NCI-H345 treated with DMSO at 0.1 percent for 48 hours (cell line): ENCODE data around the gene AOPEP.

Experiments
- DNase-seq: peaks from one replicate; lab custom pipeline; 2025; ENCODE audit not compliant: unreplicated experiment; lab: John Stamatoyannopoulos, UW

The AOPEP gene

DNA sequence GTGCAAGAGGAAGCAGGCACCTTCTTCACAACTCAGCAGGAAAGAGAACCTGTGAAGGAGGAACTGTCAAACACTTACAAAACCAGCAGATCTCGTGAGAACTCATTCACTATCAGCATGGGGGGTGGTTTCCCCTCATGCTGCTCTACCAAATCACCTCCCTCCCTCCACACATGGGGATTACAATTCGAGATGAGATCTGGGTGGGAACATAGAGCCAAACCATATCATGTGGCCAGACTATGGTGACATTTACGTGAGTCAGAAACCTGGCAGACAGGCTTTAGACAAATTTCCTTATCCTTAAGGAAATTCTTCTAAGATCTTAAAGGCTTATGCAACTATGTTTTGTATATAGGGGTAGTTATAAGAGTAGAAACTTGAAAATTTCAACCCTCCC is 8.7 kb upstream of the AOPEP start:
- DNase-seq = no peak

DNA sequence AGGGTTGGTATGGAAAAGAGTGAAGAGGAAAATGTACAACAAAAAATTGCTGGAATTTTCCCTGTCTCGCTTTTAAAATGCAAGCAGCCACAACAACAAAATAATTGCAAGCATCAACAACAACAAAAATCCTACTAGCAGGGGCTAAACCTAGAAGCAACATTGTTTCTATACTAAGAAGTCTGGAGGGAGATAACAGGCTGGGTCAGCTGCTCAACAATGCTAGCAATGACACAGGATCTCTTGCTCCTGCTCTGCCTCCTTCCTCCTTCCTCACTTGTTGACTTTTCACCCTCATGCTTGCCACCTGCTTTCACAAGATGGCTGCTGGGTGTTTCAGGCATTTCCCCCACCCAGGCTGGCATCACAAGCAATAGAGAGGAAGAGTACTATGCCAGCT is 7.6 kb upstream of the AOPEP start:
- DNase-seq = no peak

DNA sequence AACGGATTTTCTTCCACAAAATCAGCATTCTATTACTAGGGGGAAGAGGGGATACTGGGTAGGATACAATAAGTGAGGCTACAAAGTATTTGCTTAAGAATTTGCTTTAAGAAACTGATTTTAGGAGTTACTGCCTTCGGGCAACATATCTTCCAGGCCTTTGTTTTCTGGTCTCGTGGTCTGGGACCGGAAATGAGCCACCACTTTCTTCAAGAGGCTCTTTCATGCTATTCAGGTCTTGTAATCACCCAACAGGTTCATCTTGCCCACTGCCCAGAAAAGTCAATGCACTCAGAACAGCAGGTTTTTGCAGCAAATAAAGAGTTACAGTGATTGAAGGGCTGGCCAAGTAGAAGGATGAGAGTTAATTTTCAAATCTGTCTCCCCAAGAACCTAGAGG is 6.6 kb upstream of the AOPEP start:
- no peak for DNase-seq

DNA sequence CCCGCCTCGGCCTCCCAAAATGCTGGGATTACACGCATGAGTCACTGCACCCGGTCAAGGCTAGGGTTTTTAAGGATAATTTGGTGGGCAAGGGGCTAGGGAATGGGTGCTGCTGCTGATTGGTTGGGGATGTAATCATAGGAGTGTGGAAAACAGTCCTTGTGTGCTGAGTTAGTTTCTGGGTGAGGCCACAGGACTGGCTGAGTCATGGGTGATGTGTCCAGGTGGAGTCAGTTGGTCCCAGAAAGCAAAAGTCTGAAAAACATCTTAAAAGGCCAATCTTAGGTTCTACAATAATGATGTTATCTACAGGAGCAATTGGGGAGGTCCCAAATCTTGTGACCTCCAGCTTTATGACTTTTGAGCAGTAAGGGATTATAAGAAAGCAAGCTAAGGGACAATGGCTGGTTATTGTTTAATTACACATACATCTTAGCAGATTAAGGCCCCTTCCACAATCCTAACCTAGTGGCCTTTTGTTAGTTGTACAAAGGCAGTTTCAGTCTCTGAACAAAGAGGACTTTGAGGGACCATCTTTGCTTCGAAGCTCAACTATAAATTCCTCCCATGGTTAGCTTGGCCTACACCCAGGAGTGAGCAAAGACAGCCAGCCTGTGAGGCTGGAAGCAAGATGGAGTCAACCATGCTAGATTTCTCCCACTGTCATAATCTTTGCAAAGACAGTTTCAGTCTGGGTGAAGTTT is 5.5 kb upstream of the AOPEP start:
- no peak for DNase-seq

DNA sequence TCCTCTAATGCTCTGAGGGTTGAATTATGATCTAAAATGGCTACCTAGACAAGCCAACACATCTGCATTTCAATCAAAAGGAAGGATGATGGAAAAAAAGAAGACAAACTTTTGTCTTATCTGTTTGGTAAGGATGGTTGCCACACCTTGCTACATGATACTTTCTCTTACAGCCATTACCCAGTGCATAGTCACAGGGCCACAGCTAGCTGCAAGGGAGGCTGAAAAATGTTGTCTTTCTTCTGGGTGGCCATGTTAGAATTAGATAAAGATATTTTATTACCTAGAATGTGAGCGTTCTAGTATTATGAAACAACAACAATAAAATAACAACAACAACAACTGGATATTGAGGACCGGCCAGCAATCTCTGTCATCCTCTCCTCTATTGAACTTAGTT is 4.7 kb upstream of the AOPEP start:
- DNase-seq = no peak

DNA sequence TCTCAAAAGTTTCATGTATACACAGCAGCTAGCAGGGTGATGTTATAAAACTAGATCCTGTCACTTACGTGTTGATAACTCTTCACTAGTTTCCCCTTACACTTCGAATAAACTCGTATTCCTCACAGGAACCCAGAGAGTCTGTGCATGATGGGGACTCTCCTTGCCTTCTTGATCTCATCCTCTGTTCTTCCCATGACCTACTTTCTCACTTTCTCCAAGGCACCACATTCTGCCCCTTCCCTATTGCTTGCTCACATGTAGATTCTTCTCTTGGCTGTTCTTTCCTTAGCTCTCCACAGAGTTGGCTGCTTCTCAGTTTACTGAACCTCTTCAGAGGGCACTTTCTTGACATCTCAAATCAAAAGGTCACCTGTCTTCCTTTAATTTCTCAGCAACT is 1.2 kb upstream of the AOPEP start:
- no peak for DNase-seq

DNA sequence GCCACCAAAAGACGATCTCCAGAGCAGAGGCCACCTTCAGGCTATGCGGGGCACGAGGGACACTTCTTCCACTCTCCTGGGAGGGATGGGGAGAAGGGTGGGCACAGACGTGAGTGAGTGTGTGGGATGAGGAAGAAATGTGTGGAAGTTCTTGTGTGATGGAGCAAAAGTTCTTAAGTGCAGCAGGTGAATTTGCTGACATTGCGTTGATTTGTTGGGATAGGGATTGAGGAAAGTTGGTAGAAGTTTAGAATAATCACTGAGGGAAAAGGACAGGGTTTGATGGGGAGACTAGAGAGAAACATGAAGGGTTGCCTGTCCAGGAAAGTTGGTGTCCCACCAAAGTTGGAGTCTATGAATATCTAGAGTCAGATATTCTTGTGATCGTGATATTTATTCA is 2.2 kb downstream of the AOPEP start:
- DNase-seq = no peak

DNA sequence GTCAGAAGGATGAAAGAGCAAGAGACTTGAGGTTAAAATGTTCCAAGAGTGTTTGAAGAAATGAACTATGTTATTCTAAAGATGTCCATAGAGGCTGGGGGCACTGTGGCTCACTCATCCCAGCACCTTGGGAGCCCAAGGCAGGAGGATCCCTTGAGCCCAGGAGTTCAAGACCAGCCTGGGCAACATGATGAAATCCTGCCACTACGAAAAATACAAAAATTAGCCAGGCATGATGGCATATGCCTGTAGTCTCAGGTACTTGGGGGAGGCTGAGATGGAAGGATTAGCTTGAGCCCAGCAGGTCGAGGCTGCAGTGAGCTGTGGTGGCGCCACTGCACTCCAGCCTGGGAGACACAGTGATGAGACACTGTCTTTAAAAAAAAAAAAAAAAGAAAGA is 2.7 kb downstream of the AOPEP start:
- no peak for DNase-seq

DNA sequence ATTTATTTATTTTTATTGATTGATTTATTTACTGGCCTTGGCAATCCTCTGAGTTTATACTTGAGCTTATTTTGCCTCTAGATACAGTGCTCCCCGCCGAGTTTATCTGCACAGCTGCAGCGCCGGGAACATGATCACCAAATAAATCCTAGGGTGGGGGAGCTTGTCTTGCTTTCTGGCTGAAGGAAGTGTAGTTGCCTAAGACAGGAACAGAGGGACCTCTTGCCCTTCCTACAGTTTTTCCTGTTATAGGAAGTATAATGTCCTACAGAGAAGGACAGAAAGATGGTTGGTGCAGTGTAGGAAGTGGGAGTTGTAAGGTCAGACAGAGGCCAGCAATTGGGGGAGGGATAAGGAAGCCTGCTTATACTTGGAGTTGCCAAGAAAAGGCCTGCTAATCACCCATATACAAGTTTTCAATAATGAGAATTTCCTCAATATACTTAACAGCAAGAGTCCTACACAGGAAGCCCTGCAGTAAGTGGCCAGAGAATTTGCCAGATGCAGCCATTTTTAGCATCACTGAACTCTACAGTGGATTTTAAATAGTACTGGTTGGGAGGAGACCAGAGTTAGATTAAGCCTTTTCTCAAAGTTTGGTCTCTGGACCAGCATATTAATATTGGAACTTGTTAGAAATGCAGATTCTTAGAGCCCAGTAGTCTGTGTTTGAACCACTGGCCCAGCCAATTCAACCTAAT is 7.7 kb downstream of the AOPEP start:
- no peak for DNase-seq

DNA sequence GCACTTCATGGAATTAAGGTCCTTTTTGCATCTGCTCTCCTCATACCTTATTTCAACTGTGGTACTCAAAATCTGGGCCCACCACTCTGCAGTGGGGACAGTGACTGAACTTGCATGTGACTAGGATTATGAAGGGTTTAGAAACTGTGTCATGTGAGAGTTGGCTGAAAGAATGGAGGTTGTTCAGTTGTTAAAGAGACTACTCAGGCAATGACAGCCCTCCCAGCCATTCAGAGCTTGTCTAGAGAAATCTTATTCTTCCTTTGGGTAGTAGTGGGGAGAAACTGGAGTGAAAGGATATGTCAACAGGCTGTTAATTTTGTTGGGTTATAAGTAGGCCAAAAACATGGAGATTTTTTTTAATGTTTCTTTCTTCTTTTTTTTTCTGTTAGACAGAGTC is 10.3 kb downstream of the AOPEP start:
- no peak for DNase-seq

DNA sequence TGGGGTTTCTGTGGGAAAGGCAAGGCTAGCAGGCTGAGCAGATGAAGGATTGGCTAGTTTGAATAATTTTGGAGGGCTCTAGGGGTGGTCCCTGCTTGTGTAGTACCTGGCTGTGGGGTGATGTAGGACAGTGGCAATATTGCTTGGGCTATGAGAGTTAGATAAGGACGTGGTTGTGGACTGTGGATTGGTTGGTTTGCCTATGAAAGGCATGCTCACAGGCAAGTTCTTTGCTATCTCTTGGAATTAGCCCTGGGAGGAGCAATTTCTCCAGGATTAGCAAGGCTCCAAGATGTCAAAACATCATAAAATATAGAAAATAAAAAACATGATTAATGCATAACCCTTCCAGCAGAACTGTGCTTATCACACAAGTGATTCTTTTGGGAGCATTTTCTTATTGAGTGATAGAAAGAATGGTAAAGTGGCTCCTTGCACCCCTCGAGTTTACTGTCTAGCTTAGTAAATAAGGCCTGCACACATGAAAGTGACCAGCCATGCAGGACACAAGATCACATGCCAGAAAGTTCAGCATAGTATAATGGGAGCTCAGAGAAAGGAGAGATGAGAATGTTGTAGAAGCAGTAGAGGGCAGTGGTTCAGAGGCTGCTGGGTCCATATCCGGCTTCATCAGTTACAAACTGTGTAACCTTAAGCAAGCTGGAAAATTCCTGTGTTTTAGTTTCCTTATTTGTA is 13.8 kb downstream of the AOPEP start:
- no peak for DNase-seq

DNA sequence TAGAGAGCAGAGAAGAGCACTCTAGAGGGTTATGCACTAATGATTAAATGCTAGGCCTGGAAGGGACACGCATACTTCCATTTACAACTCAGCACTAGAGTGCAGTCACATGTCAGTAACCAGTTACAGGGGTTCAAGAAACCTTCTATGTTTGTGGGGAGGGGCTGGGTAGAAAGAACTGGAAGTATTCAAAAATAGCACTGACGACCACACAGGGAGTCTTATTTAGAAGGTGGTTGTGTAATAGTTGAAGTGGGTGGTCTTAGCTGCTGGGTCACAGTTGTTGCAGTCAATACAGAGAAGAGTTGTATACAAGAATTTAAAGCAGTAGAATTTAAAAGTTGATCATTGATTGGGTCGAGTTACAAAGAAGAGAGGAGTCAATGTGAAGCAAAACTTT is 15.4 kb downstream of the AOPEP start:
- DNase-seq = no peak

DNA sequence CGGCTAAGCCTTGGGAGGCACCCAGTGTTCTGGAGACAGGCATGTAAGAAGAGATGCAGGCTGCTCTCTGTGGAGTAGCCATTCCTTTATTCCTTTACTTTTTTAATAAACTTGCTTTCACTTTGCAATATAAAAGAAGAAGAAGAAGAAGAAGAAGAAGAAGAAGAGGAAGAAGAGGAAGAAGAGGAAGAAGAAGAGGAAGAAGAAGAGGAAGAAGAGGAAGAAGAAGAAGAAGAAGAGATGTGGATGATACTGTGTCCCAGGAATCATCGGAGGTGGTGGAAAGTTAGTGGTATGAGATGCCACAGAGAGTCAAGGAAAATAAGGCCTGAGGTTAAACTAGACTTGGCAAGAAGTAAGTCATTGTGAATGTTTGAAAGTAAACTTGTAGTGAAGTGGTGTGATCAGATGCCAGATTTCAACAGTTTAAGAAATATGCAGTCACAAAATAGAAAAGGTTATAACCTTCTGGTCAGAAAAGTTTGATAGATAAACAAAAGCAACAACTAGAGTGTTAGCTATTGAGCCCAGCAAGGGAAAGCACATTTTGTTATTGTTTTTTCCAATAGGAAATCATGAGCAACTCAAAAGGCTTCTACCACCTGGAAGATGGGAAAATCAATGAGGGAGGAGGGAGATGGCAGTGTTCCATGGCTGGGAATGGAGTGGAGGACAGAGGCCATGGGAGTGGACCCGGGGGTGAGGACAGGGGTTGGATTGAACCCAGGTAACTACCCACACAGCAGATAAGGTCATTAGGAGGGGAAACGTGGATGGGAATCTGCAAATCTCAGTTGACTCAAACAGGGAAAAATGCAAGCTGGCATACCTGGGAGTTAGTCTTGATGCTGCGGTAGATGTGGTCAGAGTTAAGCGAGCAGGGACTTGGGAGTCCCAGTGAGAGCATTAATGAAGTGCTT is 16.8 kb downstream of the AOPEP start:
- DNase-seq = no peak

DNA sequence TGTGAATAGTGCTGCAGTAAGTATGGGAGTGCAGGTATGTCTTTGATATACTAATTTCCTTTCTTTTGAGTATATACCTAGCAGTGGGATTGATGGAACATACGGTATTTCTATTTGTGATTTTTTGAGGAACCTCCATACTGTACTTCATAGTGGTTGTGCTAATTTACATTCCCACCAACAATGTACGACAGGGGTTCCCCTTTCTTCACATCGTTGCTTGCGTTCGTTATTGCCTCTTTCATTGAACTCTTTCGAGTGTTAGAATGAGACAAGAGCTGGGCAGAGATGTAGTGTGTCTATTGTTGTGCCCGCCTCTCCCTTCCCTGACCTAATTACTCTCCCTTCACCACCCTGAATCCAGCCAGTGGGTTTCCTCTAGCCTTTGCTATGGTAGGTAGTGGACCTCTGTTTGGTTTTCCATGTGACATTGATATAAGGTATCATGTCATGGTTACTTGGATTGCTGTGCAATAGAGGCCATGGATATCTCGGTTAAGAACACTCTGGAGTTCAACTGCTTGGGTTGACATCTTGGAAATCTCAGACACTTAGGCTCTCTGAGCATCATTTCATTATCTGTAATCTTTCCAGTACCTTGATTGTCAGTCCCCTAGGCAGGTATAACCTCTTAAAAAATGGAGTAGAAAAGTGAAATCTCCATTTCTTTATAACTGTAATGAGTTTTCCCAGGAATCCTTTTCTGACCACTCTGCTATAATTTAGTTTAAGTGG is 19.5 kb downstream of the AOPEP start:
- DNase-seq = no peak

DNA sequence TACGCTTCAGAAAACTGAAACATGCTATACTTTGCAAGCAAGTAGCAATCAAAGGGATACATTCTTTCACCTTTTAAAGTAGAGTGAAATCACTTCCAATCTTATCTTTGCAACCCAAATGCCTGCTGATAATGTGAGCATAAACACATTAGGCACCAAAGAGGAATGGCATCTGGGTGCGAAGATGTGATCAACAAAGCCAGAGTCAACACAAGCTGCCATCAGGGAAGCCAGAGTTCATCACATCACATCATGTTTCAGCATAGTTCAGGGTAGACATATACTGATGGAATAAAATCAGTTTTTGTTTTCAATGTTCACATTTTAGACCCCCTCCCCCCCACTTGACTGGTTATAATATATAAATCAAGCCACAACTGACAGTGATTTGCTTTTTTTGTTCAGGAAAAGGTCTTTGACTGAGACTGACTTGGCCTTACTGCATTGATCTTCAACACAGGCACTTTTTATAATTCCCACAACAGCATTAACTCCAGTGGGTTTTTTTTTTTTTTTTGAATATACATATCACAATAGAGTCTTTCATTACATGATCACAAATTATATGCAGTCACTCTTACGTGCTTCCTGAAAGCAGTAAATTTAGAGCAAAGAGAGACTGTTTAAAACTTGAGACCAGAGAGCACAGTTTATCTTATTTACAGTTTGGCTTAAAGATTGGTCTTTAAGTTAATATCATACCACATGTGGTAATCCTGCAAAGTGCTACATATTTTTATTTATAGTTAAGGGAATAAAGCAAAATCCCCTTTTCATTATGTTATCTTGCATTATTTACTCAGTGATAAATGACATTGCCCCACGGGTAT is 20.3 kb downstream of the AOPEP start:
- no peak for DNase-seq

DNA sequence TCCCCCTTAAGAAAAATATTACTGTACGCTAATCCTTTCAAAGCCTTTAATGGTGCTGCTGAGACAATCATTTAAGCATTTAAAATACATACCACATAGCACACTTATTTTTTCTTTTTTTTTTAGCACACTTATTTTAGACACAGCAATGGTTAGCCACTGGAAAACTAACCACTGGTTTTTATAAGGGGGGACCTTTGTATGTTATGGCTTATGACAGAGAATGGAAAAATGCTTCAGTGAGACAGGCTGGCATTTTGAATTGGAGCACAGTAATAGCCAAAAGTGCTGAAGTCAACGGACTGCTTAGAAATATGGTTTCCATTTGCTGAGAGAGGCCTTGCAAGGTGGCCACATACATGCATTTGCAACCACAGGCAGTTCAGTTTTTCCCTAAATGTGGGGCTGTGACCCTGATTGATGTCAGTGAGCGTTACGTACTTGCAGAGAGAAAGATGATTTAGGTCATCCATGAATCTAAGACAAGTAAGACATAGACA is 28.5 kb downstream of the AOPEP start:
- no peak for DNase-seq

DNA sequence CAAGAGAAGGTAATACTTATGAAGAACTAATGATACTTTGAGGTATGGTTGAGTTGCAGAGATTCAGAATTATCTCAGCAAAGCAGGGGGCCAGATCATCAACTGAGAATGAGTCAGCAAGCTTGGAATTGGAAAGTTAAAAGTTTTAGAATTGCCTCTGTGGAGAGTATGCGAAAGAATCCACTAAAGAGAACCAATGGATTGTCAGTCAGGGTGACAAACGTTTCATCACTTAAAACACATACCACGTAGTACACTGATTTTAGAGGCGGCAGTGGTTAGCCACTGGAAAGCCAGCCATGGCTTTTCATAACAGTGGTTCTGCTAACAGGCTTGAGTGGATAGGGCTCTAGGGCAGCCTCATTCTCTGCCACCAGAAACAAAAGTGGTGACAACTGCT is 30.7 kb downstream of the AOPEP start:
- no peak for DNase-seq

DNA sequence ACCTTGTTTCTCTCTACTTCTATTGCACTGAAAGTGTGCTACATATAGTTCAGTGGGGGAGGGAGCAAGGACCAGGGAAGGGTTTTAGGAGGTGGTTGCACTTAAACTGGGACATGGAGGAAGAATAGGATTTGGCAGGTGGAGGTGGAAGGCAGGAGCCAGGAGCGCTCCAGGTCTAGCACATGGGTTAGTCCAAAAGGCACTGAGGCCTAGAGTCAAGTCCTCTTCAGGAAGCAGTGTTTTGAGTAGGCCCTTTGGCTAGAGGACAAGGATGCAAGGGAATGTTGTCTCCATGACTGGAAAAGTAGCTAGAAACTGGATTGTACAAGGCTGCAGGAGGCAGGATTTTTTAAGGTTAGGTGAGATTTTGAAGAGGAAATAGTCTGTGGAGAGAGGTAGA is 31.5 kb downstream of the AOPEP start:
- no peak for DNase-seq

DNA sequence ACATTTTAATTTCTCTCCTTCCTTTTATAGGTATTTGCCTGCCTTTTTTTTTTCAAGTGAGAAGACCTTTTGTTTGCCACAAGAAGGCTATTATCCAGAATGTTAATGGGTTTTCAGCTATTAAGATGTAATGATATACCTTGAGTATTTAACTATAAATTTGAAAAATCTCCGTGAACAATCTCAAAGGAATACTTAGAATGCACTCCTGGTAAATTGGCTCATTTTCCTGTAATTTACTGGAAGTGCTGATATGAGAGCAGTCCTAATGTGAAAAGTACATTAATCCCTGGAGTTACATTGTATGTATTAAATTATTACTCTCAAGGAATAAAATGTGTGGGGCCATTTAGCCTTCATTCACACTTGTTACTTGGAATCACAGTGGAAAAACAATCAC is 32.4 kb downstream of the AOPEP start:
- no peak for DNase-seq

DNA sequence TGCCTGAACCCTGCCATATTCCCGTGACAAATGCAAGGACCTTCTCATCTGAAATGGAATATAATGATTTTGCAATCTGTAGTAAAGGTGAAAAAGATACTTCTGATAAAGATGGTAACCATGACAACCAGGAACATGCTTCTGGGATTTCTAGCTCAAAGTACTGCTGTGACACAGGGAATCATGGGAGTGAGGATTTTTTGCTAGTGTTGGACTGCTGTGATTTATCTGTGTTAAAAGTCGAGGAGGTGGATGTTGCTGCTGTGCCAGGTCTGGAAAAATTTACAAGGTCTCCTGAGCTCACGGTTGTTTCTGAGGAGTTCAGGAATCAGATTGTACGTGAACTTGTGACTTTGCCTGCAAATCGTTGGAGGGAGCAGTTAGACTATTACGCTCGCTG is 33.5 kb downstream of the AOPEP start:
- no peak for DNase-seq
